Peyer's patch (tissue), 4 donors: ENCODE data around the gene MGST1.

Experiments
- POLR2A ChIP-seq, 2 donors: fragments of 450-650 bp; IDR thresholded peaks; one replicate each; pipeline ENCODE4 v1.5.1; 2017; ENCODE audit warnings: antibody characterized with exemption in 2 of 2, mild to moderate bottlenecking in 2 of 2, moderate library complexity in 2 of 2
- TF ChIP-seq, protein P1 (sequence below), 6 experiments: fragments of 450-650 bp in 4 of 6; fragments of 200-600 bp in 2 of 6; sonication (generic) in 1 of 6; IDR thresholded peaks; one replicate each; pipeline ENCODE4 v1.5.1; 2017 to 2019; ENCODE audit warnings: antibody characterized with exemption in 6 of 6, mild to moderate bottlenecking in 3 of 6, moderate library complexity in 1 of 6

DNA sequence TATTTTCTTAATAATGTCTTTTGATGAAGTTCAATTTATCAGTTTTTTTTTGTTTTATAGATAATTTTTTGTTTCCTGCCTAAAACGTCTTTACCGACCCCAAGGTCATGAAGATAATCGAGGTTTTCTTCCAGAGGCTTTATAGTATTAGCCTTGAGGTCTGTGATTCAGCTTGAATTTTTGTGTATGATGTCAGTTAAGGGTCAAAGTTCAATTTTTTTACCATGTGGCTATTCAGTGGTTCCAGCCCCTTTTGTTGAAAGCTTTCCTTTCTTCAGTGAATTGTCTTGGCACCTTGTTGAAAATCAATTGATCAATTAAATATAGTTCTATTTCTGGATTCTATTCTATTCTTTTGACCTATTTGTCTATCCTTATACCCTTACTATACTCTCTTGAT lies 3.2 kb upstream of the MGST1 start:
- TF ChIP-seq, protein P1, sequence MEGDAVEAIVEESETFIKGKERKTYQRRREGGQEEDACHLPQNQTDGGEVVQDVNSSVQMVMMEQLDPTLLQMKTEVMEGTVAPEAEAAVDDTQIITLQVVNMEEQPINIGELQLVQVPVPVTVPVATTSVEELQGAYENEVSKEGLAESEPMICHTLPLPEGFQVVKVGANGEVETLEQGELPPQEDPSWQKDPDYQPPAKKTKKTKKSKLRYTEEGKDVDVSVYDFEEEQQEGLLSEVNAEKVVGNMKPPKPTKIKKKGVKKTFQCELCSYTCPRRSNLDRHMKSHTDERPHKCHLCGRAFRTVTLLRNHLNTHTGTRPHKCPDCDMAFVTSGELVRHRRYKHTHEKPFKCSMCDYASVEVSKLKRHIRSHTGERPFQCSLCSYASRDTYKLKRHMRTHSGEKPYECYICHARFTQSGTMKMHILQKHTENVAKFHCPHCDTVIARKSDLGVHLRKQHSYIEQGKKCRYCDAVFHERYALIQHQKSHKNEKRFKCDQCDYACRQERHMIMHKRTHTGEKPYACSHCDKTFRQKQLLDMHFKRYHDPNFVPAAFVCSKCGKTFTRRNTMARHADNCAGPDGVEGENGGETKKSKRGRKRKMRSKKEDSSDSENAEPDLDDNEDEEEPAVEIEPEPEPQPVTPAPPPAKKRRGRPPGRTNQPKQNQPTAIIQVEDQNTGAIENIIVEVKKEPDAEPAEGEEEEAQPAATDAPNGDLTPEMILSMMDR (IDR thresholded peaks at IDR 0.05) = no peak
- TF ChIP-seq POLR2A (IDR thresholded peaks at IDR 0.05) = no peak
